Endothelial cell of umbilical vein (primary cell): ENCODE results near the gene LTBP1.

Source experiments
- CTCF ChIP-seq, 2 donors: IDR thresholded peaks; 1 replicate in 1 of 2; 2 replicates in 1 of 2; pipeline ENCODE4 v1.5.1; 2011; ENCODE audit warnings: low read length in 2 of 2, mild to moderate bottlenecking in 2 of 2, moderate library complexity in 2 of 2, control low read depth in 1 of 2, inconsistent platforms in 1 of 2, low read depth in 1 of 2; ENCODE audit not compliant: insufficient read depth in 1 of 2; ENCODE audit errors: extremely low read depth in 1 of 2
- EZH2 ChIP-seq: IDR thresholded peaks from 2 replicates; pipeline ENCODE4 v1.6.1; 2012; ENCODE audit warnings: borderline replicate concordance, low read depth, mild to moderate bottlenecking, moderate library complexity, low read length, inconsistent platforms; ENCODE audit not compliant: severe bottlenecking
- FOS ChIP-seq: IDR thresholded peaks from 2 replicates; pipeline ENCODE4 v1.6.1; 2011; ENCODE audit warnings: mild to moderate bottlenecking, low read length, moderate library complexity, borderline replicate concordance; ENCODE audit not compliant: insufficient read depth
- POLR2A ChIP-seq: IDR thresholded peaks from 2 replicates; pipeline ENCODE4 v1.6.1; 2012; ENCODE audit warnings: low read depth, mild to moderate bottlenecking, control low read depth, low read length
- POLR2AphosphoS5 ChIP-seq: IDR thresholded peaks from 2 replicates; pipeline ENCODE4 v1.6.1; 2012; ENCODE audit warnings: low read depth, mild to moderate bottlenecking, control low read depth, low read length, moderate library complexity; ENCODE audit not compliant: insufficient read depth

GRCh38 chr2:33430856-33431255 lies 484.1 kb downstream of the LTBP1 start:
- TF ChIP-seq POLR2A = no peak
- TF ChIP-seq POLR2AphosphoS5 = no peak
- no peak for TF ChIP-seq CTCF (IDR thresholded peaks at IDR 0.05; ENCODE audit: extremely low read depth in 1 of 2, insufficient read depth in 1 of 2, low read depth in 1 of 2, low read length in 2 of 2)
- no peak for TF ChIP-seq EZH2
- TF ChIP-seq FOS = no peak
